ENCODE measurements around the gene ACSM5.

ACSM5 gene

GRCh38 chr16:20395946-20396345, 13.4 kb upstream of the ACSM5 start:
- no peak overlapping the region for H3K27ac Mint-ChIP-seq
- H3K27me3 Mint-ChIP-seq (ENCODE audit: low read depth): no peaks in the 10 kb centered on the region
- no peaks in the 10 kb centered on the region for H3K36me3 Mint-ChIP-seq (ENCODE audit: low read depth)
- TF ChIP-seq CTCF (IDR thresholded peaks at IDR 0.05; ENCODE audit: unreplicated experiment in 3 of 3): no peak
- no peak overlapping the region for H3K4me3 Mint-ChIP-seq
- H3K9me3 Mint-ChIP-seq: no peaks in the 10 kb centered on the region
- H3K4me1 Mint-ChIP-seq: peaks cover 12% of the 10 kb centered on the region

GRCh38 chr16:20396846-20397467, 12.4 kb upstream of the ACSM5 start:
- Mint-ChIP-seq H3K27me3 (ENCODE audit: low read depth) (peaks cover 2% of the 10 kb centered on the region), H3K4me3 (no peak overlapping the region), H3K9me3 (no peaks in the 10 kb centered on the region), H3K36me3 (ENCODE audit: low read depth) (no peaks in the 10 kb centered on the region), H3K4me1 (peaks cover 12% of the 10 kb centered on the region), H3K27ac (no peak overlapping the region)
- TF ChIP-seq CTCF (IDR thresholded peaks at IDR 0.05; ENCODE audit: unreplicated experiment in 3 of 3): no peak

DNA sequence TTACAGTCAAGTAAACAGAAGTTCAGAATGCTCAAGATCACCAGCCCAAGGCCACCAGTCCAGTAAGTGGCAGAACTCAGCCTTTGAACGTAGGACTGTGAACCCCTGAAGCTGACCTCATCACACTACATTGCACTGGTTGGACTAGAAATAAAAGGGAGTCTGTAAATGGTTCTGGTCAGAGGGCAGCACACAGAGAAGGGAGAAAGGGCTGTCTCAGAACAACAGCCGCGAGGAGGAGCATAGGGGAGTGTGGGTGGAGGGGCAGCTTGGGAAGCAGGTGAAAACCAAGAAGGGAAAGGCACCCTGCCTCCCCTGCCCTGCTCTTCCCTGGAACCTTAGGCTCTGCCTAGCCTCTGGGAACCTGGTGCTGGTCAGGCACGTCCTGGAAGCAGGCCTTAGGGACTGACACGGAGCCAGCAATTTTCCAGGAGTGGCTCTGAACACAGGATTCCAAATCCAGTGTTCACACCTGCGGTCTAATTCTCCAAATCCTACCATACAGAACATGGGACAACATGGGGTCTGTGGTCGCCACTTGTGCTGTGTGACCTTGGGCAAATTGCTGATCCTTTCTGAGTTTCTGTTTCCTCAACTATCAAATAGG, 11.8 kb upstream of the ACSM5 start:
- Mint-ChIP-seq H3K27me3 (ENCODE audit: low read depth) (peaks cover 5% of the 10 kb centered on the region), H3K27ac (no peak overlapping the region), H3K4me3 (no peak overlapping the region), H3K9me3 (no peaks in the 10 kb centered on the region), H3K36me3 (ENCODE audit: low read depth) (no peaks in the 10 kb centered on the region), H3K4me1 (peaks cover 12% of the 10 kb centered on the region)
- TF ChIP-seq CTCF (IDR thresholded peaks at IDR 0.05; ENCODE audit: unreplicated experiment in 3 of 3): no peak

DNA sequence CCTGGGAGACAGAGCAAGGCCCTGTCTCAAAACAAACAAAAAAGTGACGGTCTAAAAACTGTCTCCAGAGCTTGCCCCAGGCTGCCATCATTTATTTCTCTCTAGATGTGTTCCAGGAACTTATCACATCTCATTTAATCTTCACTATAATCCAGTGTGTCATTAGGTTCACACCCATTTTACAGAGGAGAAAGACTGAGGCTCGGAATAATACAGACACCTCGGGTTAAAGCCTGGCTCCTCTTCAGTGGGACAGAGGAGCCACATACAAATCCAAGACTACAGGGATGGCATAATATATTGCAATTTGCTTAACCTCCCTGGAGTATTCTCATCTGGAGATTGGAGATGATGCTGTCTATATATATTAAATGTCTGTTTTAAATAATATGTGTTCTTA, 10.7 kb upstream of the ACSM5 start:
- no peak for TF ChIP-seq CTCF (IDR thresholded peaks at IDR 0.05; ENCODE audit: unreplicated experiment in 3 of 3)
- H3K4me1 Mint-ChIP-seq: peaks cover 6% of the 10 kb centered on the region
- H3K27ac Mint-ChIP-seq: no peak overlapping the region
- no peaks in the 10 kb centered on the region for H3K9me3 Mint-ChIP-seq
- H3K4me3 Mint-ChIP-seq: no peak overlapping the region
- no peaks in the 10 kb centered on the region for H3K36me3 Mint-ChIP-seq (ENCODE audit: low read depth)
- H3K27me3 Mint-ChIP-seq (ENCODE audit: low read depth): peaks cover 5% of the 10 kb centered on the region

DNA sequence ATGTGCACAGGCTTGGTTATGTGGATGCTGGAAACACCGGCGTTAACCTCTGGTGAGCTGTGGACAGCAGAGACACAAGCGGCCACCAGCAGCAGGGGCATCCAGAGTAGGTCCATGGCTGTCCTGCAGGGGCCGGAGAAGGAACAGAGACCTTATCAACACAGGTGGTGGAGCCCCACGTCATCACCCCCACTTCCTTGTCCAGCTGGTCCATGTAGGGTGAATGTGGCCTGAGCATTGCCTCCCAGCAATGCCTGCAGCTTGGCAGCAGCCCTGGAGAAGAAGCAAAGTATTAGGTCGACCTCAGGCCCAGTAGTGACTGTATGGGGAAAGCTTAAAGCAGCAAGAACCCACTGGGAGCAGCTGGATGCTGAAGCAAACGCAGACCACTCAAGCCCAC, 10.1 kb upstream of the ACSM5 start:
- no peaks in the 10 kb centered on the region for H3K36me3 Mint-ChIP-seq (ENCODE audit: low read depth)
- peaks cover 5% of the 10 kb centered on the region for H3K27me3 Mint-ChIP-seq (ENCODE audit: low read depth)
- no peak overlapping the region for H3K27ac Mint-ChIP-seq
- no peak for TF ChIP-seq CTCF (IDR thresholded peaks at IDR 0.05; ENCODE audit: unreplicated experiment in 3 of 3)
- no peaks in the 10 kb centered on the region for H3K4me1 Mint-ChIP-seq
- H3K9me3 Mint-ChIP-seq: no peaks in the 10 kb centered on the region
- no peak overlapping the region for H3K4me3 Mint-ChIP-seq

- Mint-ChIP-seq H3K27ac (no peak overlapping the region), H3K36me3 (ENCODE audit: low read depth) (no peaks in the 10 kb centered on the region), H3K9me3 (no peaks in the 10 kb centered on the region), H3K27me3 (ENCODE audit: low read depth) (peaks cover 5% of the 10 kb centered on the region), H3K4me3 (no peak overlapping the region), H3K4me1 (no peaks in the 10 kb centered on the region)
- no peak for TF ChIP-seq CTCF (IDR thresholded peaks at IDR 0.05; ENCODE audit: unreplicated experiment in 3 of 3)
These were observed 8.3 kb upstream of the ACSM5 start for GRCh38 chr16:20401066-20401465.

Data from nephron (organoid).